ENCODE measurements around the gene AFM. TPM values are rescaled to one million over a fixed set of nuclear protein-coding genes. Genes with fewer than 3 reads are reported as not detected.

AFM gene
- total RNA-seq, 6 donors from 2014 or later: 0.20 TPM; not detected in 5

DNA sequence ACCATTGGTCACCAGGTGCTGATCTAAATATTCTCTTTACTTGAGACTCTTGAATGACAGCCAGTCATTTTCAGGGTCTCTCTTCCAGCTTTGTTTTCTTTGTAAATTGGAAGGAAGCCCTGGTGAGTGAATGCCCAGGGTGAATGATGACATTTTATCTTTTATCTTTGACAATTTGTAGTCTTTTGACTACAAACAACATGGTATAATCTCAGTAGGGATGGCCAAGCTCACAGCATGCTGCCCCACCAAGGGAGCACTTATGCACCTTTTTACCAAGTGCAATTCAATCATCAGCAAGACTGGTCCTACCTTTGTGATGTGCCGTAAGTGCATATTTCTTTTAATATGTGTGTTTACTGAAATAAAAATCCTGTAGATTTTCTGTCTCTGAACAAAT, 5.7 kb downstream of the AFM start:
- Histone ChIP-seq H3K4me3 (no peak overlapping the region), H3K9me3 (no peaks in the 10 kb centered on the region), H3K27ac (no peak overlapping the region), H3K36me3 (no peaks in the 10 kb centered on the region), H3K27me3 (no peaks in the 10 kb centered on the region), H3K4me1 (no peaks in the 10 kb centered on the region)
- 94 to 100% methylated on average over 1 of the region's 1 CpG for WGBS, 2 donors
- TF ChIP-seq, protein P1, sequence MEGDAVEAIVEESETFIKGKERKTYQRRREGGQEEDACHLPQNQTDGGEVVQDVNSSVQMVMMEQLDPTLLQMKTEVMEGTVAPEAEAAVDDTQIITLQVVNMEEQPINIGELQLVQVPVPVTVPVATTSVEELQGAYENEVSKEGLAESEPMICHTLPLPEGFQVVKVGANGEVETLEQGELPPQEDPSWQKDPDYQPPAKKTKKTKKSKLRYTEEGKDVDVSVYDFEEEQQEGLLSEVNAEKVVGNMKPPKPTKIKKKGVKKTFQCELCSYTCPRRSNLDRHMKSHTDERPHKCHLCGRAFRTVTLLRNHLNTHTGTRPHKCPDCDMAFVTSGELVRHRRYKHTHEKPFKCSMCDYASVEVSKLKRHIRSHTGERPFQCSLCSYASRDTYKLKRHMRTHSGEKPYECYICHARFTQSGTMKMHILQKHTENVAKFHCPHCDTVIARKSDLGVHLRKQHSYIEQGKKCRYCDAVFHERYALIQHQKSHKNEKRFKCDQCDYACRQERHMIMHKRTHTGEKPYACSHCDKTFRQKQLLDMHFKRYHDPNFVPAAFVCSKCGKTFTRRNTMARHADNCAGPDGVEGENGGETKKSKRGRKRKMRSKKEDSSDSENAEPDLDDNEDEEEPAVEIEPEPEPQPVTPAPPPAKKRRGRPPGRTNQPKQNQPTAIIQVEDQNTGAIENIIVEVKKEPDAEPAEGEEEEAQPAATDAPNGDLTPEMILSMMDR (IDR thresholded peaks at IDR 0.05): no peak
- no peak for TF ChIP-seq POLR2A (IDR thresholded peaks at IDR 0.05)
- TF ChIP-seq POLR2AphosphoS5 (IDR thresholded peaks at IDR 0.05): no peak
- no peak for TF ChIP-seq EP300 (IDR thresholded peaks at IDR 0.05)
- ATAC-seq (ENCODE audit: low FRiP score in 2 of 2): no peak
- DNase-seq: no peak

DNA sequence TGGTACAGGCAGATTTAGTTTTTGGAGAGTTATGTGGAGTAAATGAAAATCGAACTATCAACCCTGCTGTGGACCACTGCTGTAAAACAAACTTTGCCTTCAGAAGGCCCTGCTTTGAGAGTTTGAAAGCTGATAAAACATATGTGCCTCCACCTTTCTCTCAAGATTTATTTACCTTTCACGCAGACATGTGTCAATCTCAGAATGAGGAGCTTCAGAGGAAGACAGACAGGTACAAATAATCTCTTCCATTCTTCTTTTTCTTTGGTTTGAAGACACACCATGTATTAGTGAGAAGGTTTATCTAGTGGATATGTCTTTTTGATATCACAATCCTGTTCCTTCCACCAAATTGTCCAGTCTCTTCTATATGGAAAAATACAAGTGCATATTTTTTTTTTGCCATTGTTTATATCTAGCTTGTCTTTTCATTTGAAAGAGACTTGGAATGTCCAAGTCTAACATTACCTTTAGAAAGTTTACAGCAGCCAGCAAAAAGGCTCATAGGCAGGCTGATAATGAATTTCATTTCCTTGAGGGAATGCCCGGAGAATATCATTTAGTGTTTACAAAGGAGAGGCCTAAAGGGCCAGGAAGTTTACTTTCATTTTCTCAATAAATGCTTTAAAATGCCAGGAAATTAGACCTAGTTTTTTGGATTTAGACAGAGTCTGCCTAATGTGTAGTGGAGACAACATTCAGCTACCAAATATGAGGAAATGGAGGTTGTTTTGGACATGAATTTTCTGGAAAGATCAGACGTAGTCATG, 18.6 kb downstream of the AFM start:
- Histone ChIP-seq H3K27me3 (no peaks in the 10 kb centered on the region), H3K4me1 (peaks cover 0 to 23% (median 0%) of the 10 kb centered on the region in 4 donors), H3K36me3 (no peaks in the 10 kb centered on the region), H3K9me3 (no peaks in the 10 kb centered on the region), H3K27ac (no peak overlapping the region), H3K4me3 (peak overlapping the region in 1 of 4 donors; percentile 2)
- ATAC-seq (ENCODE audit: low FRiP score in 2 of 2) (no peak), DNase-seq (no peak)
- TF ChIP-seq POLR2A (IDR thresholded peaks at IDR 0.05): no peak
- no peak for TF ChIP-seq POLR2AphosphoS5 (IDR thresholded peaks at IDR 0.05)
- TF ChIP-seq, protein P1 (IDR thresholded peaks at IDR 0.05): no peak
- no peak for TF ChIP-seq EP300 (IDR thresholded peaks at IDR 0.05)
- 44 to 46% methylated on average over 4 of the region's 4 CpGs for WGBS, 2 donors

DNA sequence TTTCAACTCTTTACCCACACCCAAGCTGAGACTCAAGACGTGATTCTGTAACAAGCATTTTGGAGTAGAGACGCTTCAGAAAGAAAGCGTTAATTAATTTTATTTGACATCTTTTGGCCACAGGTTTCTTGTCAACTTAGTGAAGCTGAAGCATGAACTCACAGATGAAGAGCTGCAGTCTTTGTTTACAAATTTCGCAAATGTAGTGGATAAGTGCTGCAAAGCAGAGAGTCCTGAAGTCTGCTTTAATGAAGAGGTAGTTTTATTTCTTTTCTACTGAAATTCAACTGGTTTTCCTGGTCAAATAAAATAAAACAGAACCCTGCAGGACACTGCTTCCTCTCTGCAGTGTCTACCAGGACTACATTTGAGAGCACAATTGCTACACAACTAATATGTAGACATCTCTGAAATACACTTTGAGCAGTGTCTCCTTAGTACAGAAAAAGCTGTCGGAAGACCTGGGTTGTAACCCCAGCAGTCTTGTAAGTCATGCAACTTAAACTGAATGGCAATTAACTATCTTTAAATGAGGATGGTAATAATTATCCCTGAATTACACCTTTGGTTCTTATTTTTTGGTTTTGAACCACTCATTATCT, 20.2 kb downstream of the AFM start:
- Histone ChIP-seq H3K36me3 (no peaks in the 10 kb centered on the region), H3K27me3 (no peaks in the 10 kb centered on the region), H3K4me3 (no peak overlapping the region), H3K9me3 (no peaks in the 10 kb centered on the region), H3K27ac (no peak overlapping the region), H3K4me1 (peaks cover 0 to 23% (median 0%) of the 10 kb centered on the region in 4 donors)
- no peak for TF ChIP-seq EP300 (IDR thresholded peaks at IDR 0.05)
- TF ChIP-seq POLR2AphosphoS5 (IDR thresholded peaks at IDR 0.05): no peak
- TF ChIP-seq, protein P1 (IDR thresholded peaks at IDR 0.05): no peak
- TF ChIP-seq POLR2A (IDR thresholded peaks at IDR 0.05): no peak
- DNase-seq: no peak
- ATAC-seq (ENCODE audit: low FRiP score in 2 of 2): no peak
- WGBS, 2 donors: 51 to 62% methylated on average over 5 of the region's 5 CpGs

DNA sequence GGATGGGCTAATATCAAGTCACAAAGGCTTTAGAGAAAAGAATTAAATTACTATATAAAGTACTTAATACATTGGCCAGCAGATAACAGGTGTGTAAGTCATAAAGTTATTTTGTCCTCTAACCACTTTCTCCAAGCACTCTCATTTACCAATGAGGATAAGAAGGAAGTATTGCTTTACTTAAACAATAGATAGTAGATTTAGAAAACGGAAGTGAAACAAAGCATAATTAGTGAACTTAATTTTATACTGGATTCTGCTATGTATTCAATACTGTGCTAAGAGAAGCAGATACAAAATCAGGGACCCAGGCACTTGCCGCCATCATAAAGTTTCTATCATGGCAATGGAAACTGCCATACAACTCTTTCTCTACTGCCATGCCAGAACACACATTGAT, 24.0 kb downstream of the AFM start:
- Histone ChIP-seq H3K27ac (no peak overlapping the region), H3K4me1 (peaks cover 0 to 18% (median 0%) of the 10 kb centered on the region in 4 donors), H3K36me3 (no peaks in the 10 kb centered on the region), H3K9me3 (no peaks in the 10 kb centered on the region), H3K27me3 (no peaks in the 10 kb centered on the region), H3K4me3 (no peak overlapping the region)
- TF ChIP-seq POLR2A (IDR thresholded peaks at IDR 0.05): no peak
- no peak for TF ChIP-seq EP300 (IDR thresholded peaks at IDR 0.05)
- no peak for TF ChIP-seq POLR2AphosphoS5 (IDR thresholded peaks at IDR 0.05)
- TF ChIP-seq, protein P1 (IDR thresholded peaks at IDR 0.05): no peak
- ATAC-seq (ENCODE audit: low FRiP score in 2 of 2) (no peak), DNase-seq (no peak)
- WGBS, 2 donors: 71 to 84% methylated on average over 2 of the region's 2 CpGs

Data from upper lobe of left lung (tissue), 6 donors.